Esophagus squamous epithelium (tissue), 5 donors: Measurements from ENCODE around the gene ITPKB. TPM values are rescaled to one million over a fixed set of nuclear protein-coding genes. Genes with fewer than 3 reads are reported as not detected.

Experiments used
- DNase-seq: peaks from one replicate; lab custom pipeline; 2025; lab: John Stamatoyannopoulos, UW
- H3K27ac ChIP-seq, 4 donors: fragments of 200-600 bp; sonication (generic); one replicate each; pipeline ENCODE4 v1.5.1; 2016 to 2019; ENCODE audit warnings: mild to moderate bottlenecking in 1 of 4
- H3K27me3 ChIP-seq, 4 donors: fragments of 200-600 bp; sonication (generic); 1 replicate in 3 of 4; 2 replicates in 1 of 4; pipeline versions ENCODE4 v1.5.1 to v1.6.0; 2017 to 2021; ENCODE audit warnings: antibody characterized with exemption in 1 of 4
- H3K36me3 ChIP-seq, 3 donors: fragments of 200-600 bp; sonication (generic); one replicate each; pipeline ENCODE4 v1.5.1; 2016 to 2019
- H3K4me1 ChIP-seq, 3 donors: fragments of 200-600 bp; sonication (generic); one replicate each; pipeline ENCODE4 v1.5.1; 2017 to 2019
- H3K4me3 ChIP-seq, 4 donors: fragments of 200-600 bp; sonication (generic); 1 replicate in 3 of 4; 2 replicates in 1 of 4; pipeline ENCODE4 v1.5.1; 2016 to 2019; ENCODE audit warnings: mild to moderate bottlenecking in 2 of 4, moderate library complexity in 1 of 4
- H3K9me3 ChIP-seq, 3 donors: fragments of 200-600 bp; sonication (generic); one replicate each; pipeline ENCODE4 v1.5.1; 2016 to 2019
- POLR2A ChIP-seq, 4 donors: fragments of 450-650 bp; IDR thresholded peaks; one replicate each; pipeline ENCODE4 v1.6.1; 2017; ENCODE audit warnings: antibody characterized with exemption in 4 of 4, mild to moderate bottlenecking in 4 of 4, moderate library complexity in 3 of 4
- WGBS, 2 donors: methylation state at CpG; one replicate each; pipeline ENCODE4 v1.1.5; 2018; 5-methylcytosine and 5-hydroxymethylcytosine counted together
- intact Hi-C: fragments of 100-400 bp; cut with DNase I; formaldehyde crosslinking; loops from one replicate; pipeline ENCODE4 v1.15.0; 2022
- small RNA-seq, 4 donors: library from RNA; depleted of rRNA; stranded (forward); fragments of <200 nt; gene quantifications; one replicate each; pipeline ENCODE3, GENCODE V24; 2016
- total RNA-seq, 4 donors: library from RNA; depleted of rRNA; stranded (reverse); fragments of >200 nt; gene quantifications; one replicate each; pipeline ENCODE4 v1.1.0, GENCODE V29; 2016
- TF ChIP-seq, protein P1 (sequence below), 6 experiments: fragments of 450-650 bp in 4 of 6; fragments of 200-600 bp in 2 of 6; sonication (generic) in 2 of 6; IDR thresholded peaks; one replicate each; pipeline ENCODE4 v1.5.1; 2016 to 2019; ENCODE audit warnings: antibody characterized with exemption in 6 of 6, mild to moderate bottlenecking in 4 of 6, moderate library complexity in 4 of 6
- donor health status: DM: yes; HTN: yes; CAD: no.

The ITPKB gene
- total RNA-seq, 4 donors from 2014 or later = 10.7 to 22.3 (median 15.9) TPM

DNA sequence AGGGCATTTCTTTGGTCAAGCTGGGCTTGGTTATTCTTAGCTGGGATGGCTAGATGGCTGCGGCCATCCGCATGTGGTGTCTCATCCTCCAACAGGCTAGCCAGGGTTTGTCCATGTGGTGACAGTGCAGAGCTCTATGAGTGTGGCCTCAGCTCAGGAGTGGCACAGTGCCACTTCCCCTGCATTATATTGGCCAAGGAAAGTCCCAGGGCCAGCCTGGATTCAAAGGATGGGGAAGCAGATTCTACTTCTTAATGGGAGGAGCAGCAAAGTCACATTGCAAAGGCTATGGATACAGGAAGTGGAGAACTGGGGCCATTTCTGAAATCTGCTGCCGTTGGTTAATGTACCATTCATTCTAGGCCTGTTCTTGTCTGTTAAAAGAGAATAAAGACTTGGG, 156.1 kb downstream of the ITPKB start:
- 75 to 80% methylated on average over 1 of the region's 3 CpGs for WGBS, 2 donors
- no peak for DNase-seq
- Histone ChIP-seq H3K36me3 (no peaks in the 10 kb centered on the region), H3K27ac (no peak overlapping the region), H3K4me1 (no peaks in the 10 kb centered on the region), H3K4me3 (no peak overlapping the region), H3K9me3 (no peaks in the 10 kb centered on the region), H3K27me3 (no peaks in the 10 kb centered on the region)
- intact Hi-C loops = no loop called here
- TF ChIP-seq, protein P1, sequence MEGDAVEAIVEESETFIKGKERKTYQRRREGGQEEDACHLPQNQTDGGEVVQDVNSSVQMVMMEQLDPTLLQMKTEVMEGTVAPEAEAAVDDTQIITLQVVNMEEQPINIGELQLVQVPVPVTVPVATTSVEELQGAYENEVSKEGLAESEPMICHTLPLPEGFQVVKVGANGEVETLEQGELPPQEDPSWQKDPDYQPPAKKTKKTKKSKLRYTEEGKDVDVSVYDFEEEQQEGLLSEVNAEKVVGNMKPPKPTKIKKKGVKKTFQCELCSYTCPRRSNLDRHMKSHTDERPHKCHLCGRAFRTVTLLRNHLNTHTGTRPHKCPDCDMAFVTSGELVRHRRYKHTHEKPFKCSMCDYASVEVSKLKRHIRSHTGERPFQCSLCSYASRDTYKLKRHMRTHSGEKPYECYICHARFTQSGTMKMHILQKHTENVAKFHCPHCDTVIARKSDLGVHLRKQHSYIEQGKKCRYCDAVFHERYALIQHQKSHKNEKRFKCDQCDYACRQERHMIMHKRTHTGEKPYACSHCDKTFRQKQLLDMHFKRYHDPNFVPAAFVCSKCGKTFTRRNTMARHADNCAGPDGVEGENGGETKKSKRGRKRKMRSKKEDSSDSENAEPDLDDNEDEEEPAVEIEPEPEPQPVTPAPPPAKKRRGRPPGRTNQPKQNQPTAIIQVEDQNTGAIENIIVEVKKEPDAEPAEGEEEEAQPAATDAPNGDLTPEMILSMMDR (IDR thresholded peaks at IDR 0.05) = no peak
- TF ChIP-seq POLR2A (IDR thresholded peaks at IDR 0.05) = no peak

Small RNAs within 50 kb of the gene (small RNA-seq; reads per million reads assigned to genes)
- 0 reads per million in 4 donors for gene RPS27P5

Other genes starting within 250 kb of the ITPKB start
- 1 to 10 TPM in 1 of 4 donors, under 1 TPM in 3; 0.15 to 3.2 (median 0.34) TPM for gene STUM, start 190.5 kb downstream of the ITPKB start, total RNA-seq
- gene PSEN2, start 131.3 kb upstream of the ITPKB start, total RNA-seq = 10 to 100 TPM in 3 of 4 donors, 1 to 10 TPM in 1; 8.3 to 23.5 (median 17.8) TPM
- 10 to 100 TPM in 3 of 4 donors, 1 to 10 TPM in 1; 9.3 to 37.8 (median 16.9) TPM for gene COQ8A, start 201.0 kb upstream of the ITPKB start, total RNA-seq